HUDEP-2 (cell line): ENCODE measurements around the gene ANKRD16.
A peak's percentile ranks its signal among the peaks of the same experiment; 100 is the strongest.

Experiments used
- DNase-seq, 76 experiments: peaks; one replicate each; lab custom pipeline; 2025; ENCODE audit not compliant: unreplicated experiment in 76 of 76; lab: John Stamatoyannopoulos, UW

Gene ANKRD16

GRCh38 chr10:5904227-5904626, 14.5 kb upstream of the ANKRD16 start:
- no peak for DNase-seq

GRCh38 chr10:5903563-5903962, 13.9 kb upstream of the ANKRD16 start:
- no peak for DNase-seq

GRCh38 chr10:5902511-5903274, 13.0 kb upstream of the ANKRD16 start:
- no peak for DNase-seq

GRCh38 chr10:5900247-5900646, 10.6 kb upstream of the ANKRD16 start:
- no peak for DNase-seq

GRCh38 chr10:5898163-5898562, 8.5 kb upstream of the ANKRD16 start:
- peak in 11 of 76 experiments; percentile 5 to 33 (median 15) for DNase-seq

- peak in 29 of 76 experiments; percentile 1 to 55 (median 18) for DNase-seq
These were observed 7.8 kb upstream of the ANKRD16 start for GRCh38 chr10:5897504-5897903.

GRCh38 chr10:5897053-5897340, 7.3 kb upstream of the ANKRD16 start:
- DNase-seq, result peak in 1 of 76 experiments; percentile 17

- peak in 3 of 76 experiments; percentile 4 to 7 (median 7) for DNase-seq
These were observed 6.7 kb upstream of the ANKRD16 start for GRCh38 chr10:5896208-5897052.

- peak in 1 of 76 experiments; percentile 12 for DNase-seq
These were observed 6.1 kb upstream of the ANKRD16 start for GRCh38 chr10:5895804-5896203.

- no peak for DNase-seq
These were observed 5.7 kb upstream of the ANKRD16 start for GRCh38 chr10:5895365-5895764.

- peak in 75 of 76 experiments; percentile 7 to 90 (median 73) for DNase-seq
These were observed 5.2 kb upstream of the ANKRD16 start for GRCh38 chr10:5894873-5895272.

- peak in 7 of 76 experiments; percentile 10 to 65 (median 34) for DNase-seq
These were observed 4.7 kb upstream of the ANKRD16 start for GRCh38 chr10:5894403-5894802.

- no peak for DNase-seq
These were observed 3.6 kb upstream of the ANKRD16 start for GRCh38 chr10:5893321-5893720.

- no peak for DNase-seq
These were observed 2.3 kb upstream of the ANKRD16 start for GRCh38 chr10:5892007-5892406.

- peak in 30 of 76 experiments; percentile 7 to 60 (median 28) for DNase-seq
These were observed 1.3 kb upstream of the ANKRD16 start for GRCh38 chr10:5891009-5891408.

- peak in 21 of 76 experiments; percentile 17 to 48 (median 30) for DNase-seq
These were observed 791 bp upstream of the ANKRD16 start for GRCh38 chr10:5890452-5890915.

- DNase-seq, result peak in 6 of 76 experiments; percentile 8 to 36 (median 22)
These were observed 660 bp downstream of the ANKRD16 start for GRCh38 chr10:5888843-5889623.

GRCh38 chr10:5888351-5888750, 1.3 kb downstream of the ANKRD16 start:
- no peak for DNase-seq

GRCh38 chr10:5887641-5888040, 2.1 kb downstream of the ANKRD16 start:
- DNase-seq, result no peak

GRCh38 chr10:5887029-5887428, 2.7 kb downstream of the ANKRD16 start:
- no peak for DNase-seq

- DNase-seq, result no peak
These were observed 4.1 kb downstream of the ANKRD16 start for GRCh38 chr10:5885619-5886018.
